Measurements from ENCODE around the gene SRGAP3.

SRGAP3 gene

GRCh38 chr3:9121366-9122001 lies 128.0 kb downstream of the SRGAP3 start:
- DNase-seq (ENCODE audit: low read depth in 3 of 3, low spot score in 1 of 3): no peak

GRCh38 chr3:9119331-9119730 lies 130.1 kb downstream of the SRGAP3 start:
- no peak for DNase-seq (ENCODE audit: low read depth in 3 of 3, low spot score in 1 of 3)

GRCh38 chr3:9118222-9118621 lies 131.2 kb downstream of the SRGAP3 start:
- no peak for DNase-seq (ENCODE audit: low read depth in 3 of 3, low spot score in 1 of 3)

GRCh38 chr3:9117220-9117619 lies 132.2 kb downstream of the SRGAP3 start:
- no peak for DNase-seq (ENCODE audit: low read depth in 3 of 3, low spot score in 1 of 3)

GRCh38 chr3:9116336-9116735 lies 133.1 kb downstream of the SRGAP3 start:
- DNase-seq (ENCODE audit: low read depth in 3 of 3, low spot score in 1 of 3): no peak

- no peak for DNase-seq (ENCODE audit: low read depth in 3 of 3, low spot score in 1 of 3)
These were observed 134.1 kb downstream of the SRGAP3 start for GRCh38 chr3:9115336-9115735.

- no peak for DNase-seq (ENCODE audit: low read depth in 3 of 3, low spot score in 1 of 3)
These were observed 136.4 kb downstream of the SRGAP3 start for GRCh38 chr3:9113040-9113439.

- no peak for DNase-seq (ENCODE audit: low read depth in 3 of 3, low spot score in 1 of 3)
These were observed 137.6 kb downstream of the SRGAP3 start for GRCh38 chr3:9111866-9112265.

GRCh38 chr3:9111417-9111816 lies 138.0 kb downstream of the SRGAP3 start:
- DNase-seq (ENCODE audit: low read depth in 3 of 3, low spot score in 1 of 3): no peak

- no peak for DNase-seq (ENCODE audit: low read depth in 3 of 3, low spot score in 1 of 3)
These were observed 138.6 kb downstream of the SRGAP3 start for GRCh38 chr3:9110802-9111201.

- DNase-seq (ENCODE audit: low read depth in 3 of 3, low spot score in 1 of 3): no peak
These were observed 139.1 kb downstream of the SRGAP3 start for GRCh38 chr3:9110316-9110715.

GRCh38 chr3:9109568-9109914 lies 139.9 kb downstream of the SRGAP3 start:
- no peak for DNase-seq (ENCODE audit: low read depth in 3 of 3, low spot score in 1 of 3)

GRCh38 chr3:9108876-9109567 lies 140.4 kb downstream of the SRGAP3 start:
- no peak for DNase-seq (ENCODE audit: low read depth in 3 of 3, low spot score in 1 of 3)

- no peak for DNase-seq (ENCODE audit: low read depth in 3 of 3, low spot score in 1 of 3)
These were observed 141.7 kb downstream of the SRGAP3 start for GRCh38 chr3:9107738-9108137.

- no peak for DNase-seq (ENCODE audit: low read depth in 3 of 3, low spot score in 1 of 3)
These were observed 144.0 kb downstream of the SRGAP3 start for GRCh38 chr3:9105421-9105820.

- no peak for DNase-seq (ENCODE audit: low read depth in 3 of 3, low spot score in 1 of 3)
These were observed 145.3 kb downstream of the SRGAP3 start for GRCh38 chr3:9104121-9104520.

- DNase-seq (ENCODE audit: low read depth in 3 of 3, low spot score in 1 of 3): no peak
These were observed 147.0 kb downstream of the SRGAP3 start for GRCh38 chr3:9102240-9102981.

GRCh38 chr3:9101286-9101685 lies 148.2 kb downstream of the SRGAP3 start:
- no peak for DNase-seq (ENCODE audit: low read depth in 3 of 3, low spot score in 1 of 3)

- no peak for DNase-seq (ENCODE audit: low read depth in 3 of 3, low spot score in 1 of 3)
These were observed 148.9 kb downstream of the SRGAP3 start for GRCh38 chr3:9100513-9100894.

GRCh38 chr3:9099702-9100512 lies 149.5 kb downstream of the SRGAP3 start:
- no peak for DNase-seq (ENCODE audit: low read depth in 3 of 3, low spot score in 1 of 3)

All from stimulated activated CD4-positive, alpha-beta T cell treated with anti-CD3 and anti-CD28 coated beads, TNF-alpha, amount 100 ng/mL, for 1 hour (primary cell).